Fibroblast of lung (primary cell): Measurements from ENCODE around the gene SH2D7.
A peak's percentile ranks its signal among the peaks of the same experiment; 100 is the strongest.

Experiments used
- EZH2 ChIP-seq: IDR thresholded peaks from 2 replicates; pipeline ENCODE4 v1.5.1; 2012; ENCODE audit warnings: low read length, control low read depth, mild to moderate bottlenecking; ENCODE audit errors: missing control alignments
- TF ChIP-seq, protein P1 (sequence below), 2 donors: IDR thresholded peaks in 1 of 2; conservative IDR thresholded peaks in 1 of 2; 1 replicate in 1 of 2; 2 replicates in 1 of 2; pipeline ENCODE4 v1.5.1; 2011 to 2012; ENCODE audit warnings: low read length in 2 of 2, control low read depth in 1 of 2, inconsistent platforms in 1 of 2, low read depth in 1 of 2, mild to moderate bottlenecking in 1 of 2

GRCh38 chr15:78131295-78132061 lies 39.1 kb downstream of the SH2D7 start, which contains the start of gene CIB2:
- TF ChIP-seq, protein P1, sequence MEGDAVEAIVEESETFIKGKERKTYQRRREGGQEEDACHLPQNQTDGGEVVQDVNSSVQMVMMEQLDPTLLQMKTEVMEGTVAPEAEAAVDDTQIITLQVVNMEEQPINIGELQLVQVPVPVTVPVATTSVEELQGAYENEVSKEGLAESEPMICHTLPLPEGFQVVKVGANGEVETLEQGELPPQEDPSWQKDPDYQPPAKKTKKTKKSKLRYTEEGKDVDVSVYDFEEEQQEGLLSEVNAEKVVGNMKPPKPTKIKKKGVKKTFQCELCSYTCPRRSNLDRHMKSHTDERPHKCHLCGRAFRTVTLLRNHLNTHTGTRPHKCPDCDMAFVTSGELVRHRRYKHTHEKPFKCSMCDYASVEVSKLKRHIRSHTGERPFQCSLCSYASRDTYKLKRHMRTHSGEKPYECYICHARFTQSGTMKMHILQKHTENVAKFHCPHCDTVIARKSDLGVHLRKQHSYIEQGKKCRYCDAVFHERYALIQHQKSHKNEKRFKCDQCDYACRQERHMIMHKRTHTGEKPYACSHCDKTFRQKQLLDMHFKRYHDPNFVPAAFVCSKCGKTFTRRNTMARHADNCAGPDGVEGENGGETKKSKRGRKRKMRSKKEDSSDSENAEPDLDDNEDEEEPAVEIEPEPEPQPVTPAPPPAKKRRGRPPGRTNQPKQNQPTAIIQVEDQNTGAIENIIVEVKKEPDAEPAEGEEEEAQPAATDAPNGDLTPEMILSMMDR (conservative IDR thresholded peaks at IDR 0.05 in 1 of 2, IDR thresholded peaks at IDR 0.05 in 1 of 2; ENCODE audit: low read depth in 1 of 2, low read length in 2 of 2), result peak; percentile 18 to 50
- TF ChIP-seq EZH2, result no peak
